Mucosa of rectum (tissue), 2 donors: ENCODE data around the gene OR2W3.
A peak's percentile ranks its signal among the peaks of the same experiment; 100 is the strongest.

Experiments
- H3K27ac ChIP-seq, 2 donors: one replicate each; pipeline ENCODE4 v1.7.0; 2013; ENCODE audit warnings: inconsistent platforms in 2 of 2, low read depth in 2 of 2, low read length in 2 of 2
- H3K27me3 ChIP-seq, 2 donors: one replicate each; pipeline ENCODE4 v1.7.0; 2013; ENCODE audit warnings: low read length in 2 of 2; ENCODE audit not compliant: control insufficient read depth in 2 of 2, insufficient read depth in 2 of 2
- H3K36me3 ChIP-seq, 2 donors: one replicate each; pipeline ENCODE4 v1.7.0; 2013; ENCODE audit warnings: low read length in 2 of 2; ENCODE audit not compliant: control insufficient read depth in 2 of 2, insufficient read depth in 2 of 2
- H3K4me1 ChIP-seq, 2 donors: one replicate each; pipeline ENCODE4 v1.7.0; 2013; ENCODE audit warnings: low read length in 2 of 2, mild to moderate bottlenecking in 1 of 2; ENCODE audit not compliant: control insufficient read depth in 2 of 2, insufficient read depth in 2 of 2
- H3K4me3 ChIP-seq, 2 donors: one replicate each; pipeline ENCODE4 v1.7.0; 2013; ENCODE audit warnings: low read length in 2 of 2
- H3K9ac ChIP-seq, 2 donors: one replicate each; pipeline ENCODE4 v1.7.0; 2013; ENCODE audit warnings: low read length in 2 of 2, low read depth in 1 of 2, mild to moderate bottlenecking in 1 of 2
- H3K9me3 ChIP-seq, 2 donors: one replicate each; pipeline ENCODE4 v1.7.0; 2013; ENCODE audit warnings: low read length in 2 of 2; ENCODE audit not compliant: control insufficient read depth in 2 of 2
- donor health status: healthy.
- donor health status: Normal muscosa, but diverticular disease.

OR2W3 gene

GRCh38 chr1:247865416-247865815 is 30.0 kb upstream of the OR2W3 start:
- H3K9me3 ChIP-seq = no peaks in the 10 kb centered on the region
- H3K4me1 ChIP-seq = no peaks in the 10 kb centered on the region
- H3K4me3 ChIP-seq = no peak overlapping the region
- H3K9ac ChIP-seq = no peak overlapping the region
- no peak overlapping the region for H3K27ac ChIP-seq
- H3K27me3 ChIP-seq = no peaks in the 10 kb centered on the region
- no peaks in the 10 kb centered on the region for H3K36me3 ChIP-seq

- H3K9me3 ChIP-seq = no peaks in the 10 kb centered on the region
- H3K27ac ChIP-seq = no peak overlapping the region
- no peaks in the 10 kb centered on the region for H3K27me3 ChIP-seq
- H3K4me1 ChIP-seq = no peaks in the 10 kb centered on the region
- no peak overlapping the region for H3K4me3 ChIP-seq
- H3K9ac ChIP-seq = no peak overlapping the region
- no peaks in the 10 kb centered on the region for H3K36me3 ChIP-seq
Measured at GRCh38 chr1:247883346-247883745, 12.0 kb upstream of the OR2W3 start.

- H3K27ac ChIP-seq = no peak overlapping the region
- no peak overlapping the region for H3K4me3 ChIP-seq
- no peaks in the 10 kb centered on the region for H3K36me3 ChIP-seq
- H3K4me1 ChIP-seq = no peaks in the 10 kb centered on the region
- no peaks in the 10 kb centered on the region for H3K9me3 ChIP-seq
- H3K27me3 ChIP-seq = no peaks in the 10 kb centered on the region
- no peak overlapping the region for H3K9ac ChIP-seq
Measured at GRCh38 chr1:247884797-247885413, 10.5 kb upstream of the OR2W3 start.

GRCh38 chr1:247895976-247896375 is 589 bp downstream of the OR2W3 start:
- H3K9me3 ChIP-seq = no peaks in the 10 kb centered on the region

GRCh38 chr1:247904122-247904521 is 8.7 kb downstream of the OR2W3 start:
- Histone ChIP-seq H3K4me1 (no peaks in the 10 kb centered on the region), H3K4me3 (no peak overlapping the region), H3K27ac (no peak overlapping the region), H3K9ac (no peak overlapping the region), H3K9me3 (no peaks in the 10 kb centered on the region), H3K27me3 (no peaks in the 10 kb centered on the region), H3K36me3 (no peaks in the 10 kb centered on the region)

More at GRCh38 chr1:247895976-247896375, 589 bp downstream of the OR2W3 start:
- Histone ChIP-seq H3K9ac (no peak overlapping the region), H3K4me3 (no peak overlapping the region), H3K27ac (no peak overlapping the region), H3K27me3 (no peaks in the 10 kb centered on the region), H3K36me3 (no peaks in the 10 kb centered on the region), H3K4me1 (no peaks in the 10 kb centered on the region)

- Histone ChIP-seq H3K4me1 (no peaks in the 10 kb centered on the region), H3K9ac (no peak overlapping the region)
Measured at GRCh38 chr1:247905181-247905580, 9.8 kb downstream of the OR2W3 start.

GRCh38 chr1:247905910-247906503 is 10.6 kb downstream of the OR2W3 start:
- peaks cover 0 to 2% of the 10 kb centered on the region in 2 donors for H3K9me3 ChIP-seq

More at GRCh38 chr1:247905181-247905580, 9.8 kb downstream of the OR2W3 start:
- no peaks in the 10 kb centered on the region for H3K27me3 ChIP-seq
- no peak overlapping the region for H3K4me3 ChIP-seq
- no peak overlapping the region for H3K27ac ChIP-seq
- H3K36me3 ChIP-seq = no peaks in the 10 kb centered on the region
- H3K9me3 ChIP-seq = no peaks in the 10 kb centered on the region

GRCh38 chr1:247906504-247907047 is 11.2 kb downstream of the OR2W3 start:
- no peaks in the 10 kb centered on the region for H3K36me3 ChIP-seq
- no peaks in the 10 kb centered on the region for H3K4me1 ChIP-seq
- H3K27ac ChIP-seq = no peak overlapping the region
- H3K9ac ChIP-seq = no peak overlapping the region
- no peaks in the 10 kb centered on the region for H3K27me3 ChIP-seq
- peaks cover 0 to 2% of the 10 kb centered on the region in 2 donors for H3K9me3 ChIP-seq
- peak overlapping the region in 1 of 2 donors; percentile 55 for H3K4me3 ChIP-seq

More at GRCh38 chr1:247905910-247906503, 10.6 kb downstream of the OR2W3 start:
- no peaks in the 10 kb centered on the region for H3K36me3 ChIP-seq
- no peaks in the 10 kb centered on the region for H3K4me1 ChIP-seq
- no peak overlapping the region for H3K27ac ChIP-seq
- peak overlapping the region in 1 of 2 donors; percentile 55 for H3K4me3 ChIP-seq
- H3K27me3 ChIP-seq = no peaks in the 10 kb centered on the region
- no peak overlapping the region for H3K9ac ChIP-seq

GRCh38 chr1:247908766-247909165 is 13.4 kb downstream of the OR2W3 start:
- no peaks in the 10 kb centered on the region for H3K4me1 ChIP-seq
- H3K27ac ChIP-seq = no peak overlapping the region
- H3K27me3 ChIP-seq = no peaks in the 10 kb centered on the region
- H3K36me3 ChIP-seq = no peaks in the 10 kb centered on the region
- no peak overlapping the region for H3K4me3 ChIP-seq
- H3K9me3 ChIP-seq = peaks cover 0 to 2% of the 10 kb centered on the region in 2 donors
- H3K9ac ChIP-seq = no peak overlapping the region

GRCh38 chr1:247913786-247914185 is 18.4 kb downstream of the OR2W3 start:
- Histone ChIP-seq H3K9ac (no peak overlapping the region), H3K27ac (no peak overlapping the region), H3K27me3 (no peaks in the 10 kb centered on the region), H3K4me1 (no peaks in the 10 kb centered on the region), H3K36me3 (no peaks in the 10 kb centered on the region), H3K4me3 (no peak overlapping the region), H3K9me3 (peaks cover 0 to 2% of the 10 kb centered on the region in 2 donors)
